Prostate gland (tissue), 2 donors: Measurements from ENCODE around the gene APOL4. TPM values are rescaled to one million over a fixed set of nuclear protein-coding genes. Genes with fewer than 3 reads are reported as not detected.

Source experiments
- DNase-seq: peaks from one replicate; pipeline ENCODE4 v3.0.0-alpha.2; 2019; ENCODE audit warnings: low spot score
- H3K27ac ChIP-seq, 2 donors: fragments of 200-600 bp; sonication (generic); 2 replicates each; pipeline ENCODE4 v1.5.1; 2017 to 2019
- H3K27me3 ChIP-seq: fragments of 200-600 bp; sonication (generic); replicated peaks from 2 replicates; pipeline ENCODE4 v1.5.1; 2019; ENCODE audit not compliant: insufficient read depth
- H3K36me3 ChIP-seq, 2 donors: fragments of 200-600 bp; sonication (generic); 1 replicate in 1 of 2; 2 replicates in 1 of 2; pipeline versions ENCODE4 v1.5.1 to v1.8.1; 2017 to 2019
- H3K4me1 ChIP-seq: fragments of 200-600 bp; sonication (generic); replicated peaks from 2 replicates; pipeline ENCODE4 v1.5.1; 2019
- H3K4me3 ChIP-seq, 2 donors: fragments of 200-600 bp; sonication (generic); 2 replicates each; pipeline ENCODE4 v1.5.1; 2017 to 2019
- H3K9me3 ChIP-seq: fragments of 200-600 bp; sonication (generic); 2 replicates; pipeline ENCODE4 v1.5.1; 2017
- CTCF ChIP-seq, 4 experiments: fragments of 200-600 bp in 2 of 4; fragments of 450-650 bp in 2 of 4; sonication (generic) in 2 of 4; IDR thresholded peaks; 1 replicate in 3 of 4; 2 replicates in 1 of 4; pipeline ENCODE4 v1.5.1; 2016 to 2019; ENCODE audit warnings: antibody characterized with exemption in 4 of 4, mild to moderate bottlenecking in 2 of 4, moderate library complexity in 2 of 4
- POLR2A ChIP-seq: fragments of 450-650 bp; IDR thresholded peaks from one replicate; pipeline ENCODE4 v1.6.1; 2016; ENCODE audit warnings: antibody characterized with exemption, mild to moderate bottlenecking
- POLR2AphosphoS5 ChIP-seq: sonication (generic); formaldehyde crosslinking; IDR thresholded peaks from one replicate; pipeline ENCODE4 v1.6.1; 2017; ENCODE audit warnings: antibody characterized with exemption
- WGBS: methylation state at CpG from one replicate; pipeline ENCODE4 v1.1.5; 2018; 5-methylcytosine and 5-hydroxymethylcytosine counted together
- intact Hi-C: fragments of 100-400 bp; cut with DNase I; formaldehyde crosslinking; loops from one replicate; pipeline ENCODE4 v1.14.2; 2022
- total RNA-seq, 2 donors: library from RNA; depleted of rRNA; stranded (reverse); fragments of >200 nt; gene quantifications; one replicate each; pipeline ENCODE4 v1.1.0, GENCODE V29; 2016

The APOL4 gene
- total RNA-seq, 2 donors from 2014 or later = 13.6 to 25.5 TPM

GRCh38 chr22:36245805-36246356, 44.3 kb upstream of the APOL4 start:
- H3K27me3 ChIP-seq = no peaks in the 10 kb centered on the region
- TF ChIP-seq POLR2A (no peak), POLR2AphosphoS5 (no peak), CTCF (IDR thresholded peaks at IDR 0.05) (no peak)
- no peaks in the 10 kb centered on the region for H3K36me3 ChIP-seq
- WGBS = 87% methylated on average over 4 of the region's 4 CpGs
- intact Hi-C loops = no loop called here
- no peaks in the 10 kb centered on the region for H3K4me1 ChIP-seq
- no peak overlapping the region for H3K4me3 ChIP-seq
- no peaks in the 10 kb centered on the region for H3K9me3 ChIP-seq
- DNase-seq = no peak
- no peak overlapping the region for H3K27ac ChIP-seq

- no peaks in the 10 kb centered on the region for H3K36me3 ChIP-seq
- no peak overlapping the region for H3K4me3 ChIP-seq
- no peak for DNase-seq
- H3K4me1 ChIP-seq = no peaks in the 10 kb centered on the region
- intact Hi-C loops = no loop called here
- H3K9me3 ChIP-seq = no peaks in the 10 kb centered on the region
- H3K27me3 ChIP-seq = no peaks in the 10 kb centered on the region
- 71% methylated on average over 5 of the region's 5 CpGs for WGBS
- no peak for TF ChIP-seq POLR2AphosphoS5
- TF ChIP-seq POLR2A = no peak
- TF ChIP-seq CTCF (IDR thresholded peaks at IDR 0.05) = no peak
- no peak overlapping the region for H3K27ac ChIP-seq
Observed at GRCh38 chr22:36244522-36245391, 43.1 kb upstream of the APOL4 start.

GRCh38 chr22:36243986-36244385, 42.4 kb upstream of the APOL4 start:
- Histone ChIP-seq H3K36me3 (no peaks in the 10 kb centered on the region), H3K9me3 (no peaks in the 10 kb centered on the region), H3K27ac (no peak overlapping the region), H3K27me3 (no peaks in the 10 kb centered on the region), H3K4me1 (no peaks in the 10 kb centered on the region), H3K4me3 (no peak overlapping the region)
- WGBS = 70% methylated on average over 5 of the region's 5 CpGs
- no peak for TF ChIP-seq CTCF (IDR thresholded peaks at IDR 0.05)
- no peak for TF ChIP-seq POLR2AphosphoS5
- no peak for TF ChIP-seq POLR2A
- intact Hi-C loops = no loop called here
- no peak for DNase-seq

GRCh38 chr22:36239401-36240171, 38.0 kb upstream of the APOL4 start, which contains the start of gene APOL2:
APOL2 (minus strand) TSS chr22:36239527; CDS start chr22:36233162, 6,365 bp downstream.
- H3K4me3 ChIP-seq = peak within 1 kb of the TSS; percentile 44 to 60
- H3K4me1 ChIP-seq = peaks cover 17% of the 10 kb centered on the region
- intact Hi-C loops = loop anchor here (5.0 to 10.0 kb wide), 2 partner anchors 43 to 85 kb away; no protein-coding TSS in a partner anchor
- H3K9me3 ChIP-seq = no peaks in the 10 kb centered on the region
- peak within 1 kb of the TSS; percentile 89 to 95 for H3K27ac ChIP-seq
- H3K27me3 ChIP-seq = no peaks in the 10 kb centered on the region
- DNase-seq = peak; percentile 92
- TF ChIP-seq POLR2AphosphoS5 (peak; percentile 98), POLR2A (peak; percentile 88), CTCF (IDR thresholded peaks at IDR 0.05) (peak; percentile 60 to 87 (median 79))
- no peaks in the 10 kb centered on the region for H3K36me3 ChIP-seq
- WGBS = 23% methylated on average over 13 of the region's 13 CpGs
